ENCODE measurements around the gene OCA2.

OCA2 gene

DNA sequence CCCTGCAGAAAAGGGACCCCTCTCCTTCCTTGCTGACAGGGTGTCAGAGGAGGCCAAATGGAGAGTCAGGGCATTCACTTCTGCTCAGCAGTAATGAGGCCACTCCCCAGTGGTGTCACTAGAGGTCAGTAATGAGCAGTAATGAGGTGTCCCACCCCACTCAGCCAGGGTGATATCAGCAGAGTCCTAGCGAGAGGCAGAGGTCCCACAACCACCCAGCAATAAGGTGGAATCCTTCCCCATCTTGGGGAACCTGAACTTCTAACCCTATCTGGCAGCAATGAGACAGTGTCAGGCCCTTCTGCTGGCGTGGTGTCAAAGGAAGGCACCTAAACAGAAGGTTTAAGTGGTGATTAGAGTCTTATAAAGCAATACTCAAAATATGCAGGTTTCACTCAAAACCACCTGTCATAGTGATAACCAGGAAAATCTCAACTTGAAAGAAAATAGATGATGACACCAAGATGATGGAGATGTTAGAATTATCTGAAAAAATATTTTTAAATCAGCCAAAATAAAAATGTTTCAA lies 12.9 kb downstream of the OCA2 start:
- no peaks in the 10 kb centered on the region for H3K27me3 ChIP-seq (ENCODE audit: low read length)
- no peak overlapping the region for H3K9ac ChIP-seq (ENCODE audit: low read length)
- H4K20me1 ChIP-seq (ENCODE audit: low read depth, low read length) = no peaks in the 10 kb centered on the region
- H3K4me3 ChIP-seq (ENCODE audit: insufficient read depth, low read length, poor library complexity, severe bottlenecking) = no peak overlapping the region
- no peaks in the 10 kb centered on the region for H3K79me2 ChIP-seq (ENCODE audit: insufficient read depth, low read length)
- H3K9me2 ChIP-seq (replicated peaks; ENCODE audit: insufficient read depth, low read length) = no peaks in the 10 kb centered on the region
- no peak overlapping the region for H2AFZ ChIP-seq (ENCODE audit: low read depth, low read length, severe bottlenecking)
- H3K36me3 ChIP-seq (ENCODE audit: low read length) = no peaks in the 10 kb centered on the region
- no peaks in the 10 kb centered on the region for H3F3A ChIP-seq (ENCODE audit: insufficient read depth)
- TF ChIP-seq EZH2phosphoT487 (conservative IDR thresholded peaks at IDR 0.05; ENCODE audit: low read length) = no peak
- TF ChIP-seq, protein P1, sequence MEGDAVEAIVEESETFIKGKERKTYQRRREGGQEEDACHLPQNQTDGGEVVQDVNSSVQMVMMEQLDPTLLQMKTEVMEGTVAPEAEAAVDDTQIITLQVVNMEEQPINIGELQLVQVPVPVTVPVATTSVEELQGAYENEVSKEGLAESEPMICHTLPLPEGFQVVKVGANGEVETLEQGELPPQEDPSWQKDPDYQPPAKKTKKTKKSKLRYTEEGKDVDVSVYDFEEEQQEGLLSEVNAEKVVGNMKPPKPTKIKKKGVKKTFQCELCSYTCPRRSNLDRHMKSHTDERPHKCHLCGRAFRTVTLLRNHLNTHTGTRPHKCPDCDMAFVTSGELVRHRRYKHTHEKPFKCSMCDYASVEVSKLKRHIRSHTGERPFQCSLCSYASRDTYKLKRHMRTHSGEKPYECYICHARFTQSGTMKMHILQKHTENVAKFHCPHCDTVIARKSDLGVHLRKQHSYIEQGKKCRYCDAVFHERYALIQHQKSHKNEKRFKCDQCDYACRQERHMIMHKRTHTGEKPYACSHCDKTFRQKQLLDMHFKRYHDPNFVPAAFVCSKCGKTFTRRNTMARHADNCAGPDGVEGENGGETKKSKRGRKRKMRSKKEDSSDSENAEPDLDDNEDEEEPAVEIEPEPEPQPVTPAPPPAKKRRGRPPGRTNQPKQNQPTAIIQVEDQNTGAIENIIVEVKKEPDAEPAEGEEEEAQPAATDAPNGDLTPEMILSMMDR (IDR thresholded peaks at IDR 0.05; ENCODE audit: insufficient read depth, low read length, poor library complexity, severe bottlenecking) = peak; percentile 65
- no peak overlapping the region for H3K27ac ChIP-seq (ENCODE audit: low read depth, low read length)
- H3K4me2 ChIP-seq (ENCODE audit: low read depth, low read length, poor library complexity, severe bottlenecking) = no peak overlapping the region
- H3K9me3 ChIP-seq (ENCODE audit: insufficient read depth, low read length) = no peaks in the 10 kb centered on the region

DNA sequence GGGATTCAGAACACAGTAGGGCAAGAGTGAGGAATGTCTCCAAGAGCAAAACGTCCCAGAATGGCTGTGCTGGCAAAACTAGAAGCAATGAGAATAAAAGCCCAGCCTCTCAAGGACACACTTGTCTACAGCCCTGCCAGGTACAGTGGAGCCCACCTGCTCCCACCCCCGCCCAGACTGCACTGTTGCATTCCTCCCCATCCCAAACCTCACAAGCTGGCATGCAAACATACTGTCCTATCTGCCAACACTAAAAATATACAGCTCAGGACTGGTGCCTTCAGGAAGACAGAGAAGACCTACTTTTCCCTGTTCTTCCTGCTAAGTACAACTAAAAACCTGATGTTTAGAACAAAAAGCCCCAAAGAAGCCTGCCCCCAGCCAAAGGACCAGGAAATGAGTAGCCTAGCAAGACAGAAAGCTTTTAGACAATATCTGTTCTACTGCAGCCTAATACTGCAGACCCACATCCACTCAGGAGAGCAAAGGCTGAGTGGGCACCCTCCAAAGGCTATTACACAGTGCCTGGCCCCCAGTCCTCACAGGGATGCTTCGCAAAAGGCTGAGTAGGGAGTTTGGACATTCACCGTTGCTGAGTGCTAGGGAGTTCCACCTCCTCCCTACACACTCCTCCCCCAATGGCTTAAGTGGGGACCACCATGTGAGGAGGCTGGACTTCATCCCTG lies 13.5 kb downstream of the OCA2 start:
- TF ChIP-seq EZH2phosphoT487 (conservative IDR thresholded peaks at IDR 0.05; ENCODE audit: low read length) = no peak
- TF ChIP-seq, protein P1 (IDR thresholded peaks at IDR 0.05; ENCODE audit: insufficient read depth, low read length, poor library complexity, severe bottlenecking) = no peak

DNA sequence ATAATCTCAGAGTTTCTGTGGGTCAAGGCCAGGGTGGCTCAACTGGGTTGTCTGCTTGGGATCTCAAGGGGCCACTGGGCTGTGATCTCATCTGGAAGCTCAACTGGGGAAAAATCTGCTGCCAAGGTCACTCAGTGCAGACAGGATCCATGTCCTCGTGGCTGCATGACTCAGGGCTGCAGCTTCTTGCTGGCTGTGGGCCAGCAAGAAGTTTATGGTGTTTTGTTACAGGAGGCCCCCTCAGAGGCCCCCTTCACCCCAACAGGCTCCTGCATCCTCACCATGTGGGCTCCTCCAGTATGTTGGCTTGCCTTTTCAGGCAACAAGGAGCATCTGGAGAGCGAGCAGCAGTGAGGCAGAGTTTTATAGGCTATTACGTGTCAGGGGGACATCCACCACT lies 14.6 kb downstream of the OCA2 start:
- Histone ChIP-seq H2AFZ (ENCODE audit: low read depth, low read length, severe bottlenecking) (no peak overlapping the region), H4K20me1 (ENCODE audit: low read depth, low read length) (no peaks in the 10 kb centered on the region), H3K4me3 (ENCODE audit: insufficient read depth, low read length, poor library complexity, severe bottlenecking) (no peak overlapping the region), H3K79me2 (ENCODE audit: insufficient read depth, low read length) (no peaks in the 10 kb centered on the region), H3K27ac (ENCODE audit: low read depth, low read length) (no peak overlapping the region), H3K27me3 (ENCODE audit: low read length) (no peaks in the 10 kb centered on the region), H3K4me2 (ENCODE audit: low read depth, low read length, poor library complexity, severe bottlenecking) (no peak overlapping the region), H3K36me3 (ENCODE audit: low read length) (no peaks in the 10 kb centered on the region), H3F3A (ENCODE audit: insufficient read depth) (no peaks in the 10 kb centered on the region), H3K9ac (ENCODE audit: low read length) (no peak overlapping the region), H3K9me3 (ENCODE audit: insufficient read depth, low read length) (no peaks in the 10 kb centered on the region), H3K9me2 (replicated peaks; ENCODE audit: insufficient read depth, low read length) (no peaks in the 10 kb centered on the region)
- TF ChIP-seq, protein P1 (IDR thresholded peaks at IDR 0.05; ENCODE audit: insufficient read depth, low read length, poor library complexity, severe bottlenecking) = no peak
- no peak for TF ChIP-seq EZH2phosphoT487 (conservative IDR thresholded peaks at IDR 0.05; ENCODE audit: low read length)

More for the DNA sequence above, 13.5 kb downstream of the OCA2 start:
- no peak overlapping the region for H3K4me3 ChIP-seq (ENCODE audit: insufficient read depth, low read length, poor library complexity, severe bottlenecking)
- no peak overlapping the region for H3K27ac ChIP-seq (ENCODE audit: low read depth, low read length)
- no peaks in the 10 kb centered on the region for H3K27me3 ChIP-seq (ENCODE audit: low read length)
- H3K79me2 ChIP-seq (ENCODE audit: insufficient read depth, low read length) = no peaks in the 10 kb centered on the region
- H2AFZ ChIP-seq (ENCODE audit: low read depth, low read length, severe bottlenecking) = no peak overlapping the region
- no peaks in the 10 kb centered on the region for H3K9me3 ChIP-seq (ENCODE audit: insufficient read depth, low read length)
- no peaks in the 10 kb centered on the region for H3K36me3 ChIP-seq (ENCODE audit: low read length)
- no peaks in the 10 kb centered on the region for H3F3A ChIP-seq (ENCODE audit: insufficient read depth)
- H3K9ac ChIP-seq (ENCODE audit: low read length) = no peak overlapping the region
- H4K20me1 ChIP-seq (ENCODE audit: low read depth, low read length) = no peaks in the 10 kb centered on the region
- H3K4me2 ChIP-seq (ENCODE audit: low read depth, low read length, poor library complexity, severe bottlenecking) = no peak overlapping the region
- H3K9me2 ChIP-seq (replicated peaks; ENCODE audit: insufficient read depth, low read length) = no peaks in the 10 kb centered on the region
